HepG2 (cell line): ENCODE measurements around the gene ZFP92. TPM values are rescaled to one million over a fixed set of nuclear protein-coding genes. Genes with fewer than 3 reads are reported as not detected.

ENCODE experiments used
- ATAC-seq: fragments of 200-7000 bp; cut with Tn5 transposase; 3 replicates; pipeline ENCODE4 v1.9.1; 2020; ENCODE audit warnings: mild to moderate bottlenecking, moderate library complexity
- BruUV-seq: library from RNA; stranded (reverse); fragments of 400-500 nt; replicated peaks from 2 replicates; lab custom pipeline; 2021; lab: Mats Ljungman, UMichigan
- CTCF ChIA-PET: fragments of 300-600 bp; formaldehyde crosslinking; extraction: SDS; loops from one replicate; lab custom pipeline; 2021; ENCODE audit warnings: low total read pairs, inconsistent platforms, low intra/inter-chr PET ratio; lab: Yijun Ruan, JAX
- POLR2A ChIA-PET: fragments of 350-600 bp; sonication (Branson Sonifier 250); formaldehyde crosslinking; loops from one replicate; lab custom pipeline; 2020; ENCODE audit warnings: antibody characterized with exemption, inconsistent platforms; lab: Yijun Ruan, JAX
- DNase-seq: peaks from one replicate; pipeline ENCODE4 v3.0.0-alpha.2; 2015; ENCODE audit warnings: low spot score
- FAIRE-seq: peaks from 3 replicates; lab custom pipeline; 2011; peaks lifted over from hg19 to GRCh38; lab: Jason Lieb, UNC
- H2AFZ ChIP-seq: one replicate; pipeline ENCODE4 v1.6.1; 2011; ENCODE audit warnings: low read length, inconsistent platforms
- H3K27ac ChIP-seq: fragments of 300-600 bp; 3 replicates; pipeline ENCODE4 v1.8.0; 2011; ENCODE audit warnings: mixed run types, mild to moderate bottlenecking, mixed read lengths, low read length, inconsistent platforms; ENCODE audit not compliant: insufficient read depth; ENCODE audit errors: extremely low read length
- H3K27me3 ChIP-seq, 2 experiments: fragments of 200-600 bp in 1 of 2; 2 replicates in 1 of 2; 3 replicates in 1 of 2; pipeline versions ENCODE4 v1.6.0 to v1.8.0; 2011; ENCODE audit warnings: low read length in 2 of 2, mild to moderate bottlenecking in 2 of 2, moderate library complexity in 2 of 2, inconsistent platforms in 1 of 2; ENCODE audit not compliant: insufficient read depth in 2 of 2, control insufficient read depth in 1 of 2
- H3K36me3 ChIP-seq, 2 experiments: fragments of 200-600 bp in 1 of 2; replicated peaks in 1 of 2; 2 replicates in 1 of 2; 3 replicates in 1 of 2; pipeline versions ENCODE4 v1.5.1 to v1.8.0; 2011; ENCODE audit warnings: low read length in 2 of 2, inconsistent platforms in 1 of 2; ENCODE audit not compliant: insufficient read depth in 2 of 2, control insufficient read depth in 1 of 2
- H3K4me1 ChIP-seq: 2 replicates; pipeline ENCODE4 v1.5.1; 2012; ENCODE audit warnings: low read length, inconsistent platforms; ENCODE audit not compliant: insufficient read depth
- H3K4me2 ChIP-seq: 2 replicates; pipeline ENCODE4 v1.6.0; 2011; ENCODE audit warnings: low read depth, low read length, inconsistent platforms
- H3K4me3 ChIP-seq, 3 experiments: fragments of 200-600 bp in 1 of 3; sonication (generic), shearing (Covaris generic) in 1 of 3; replicated peaks in 1 of 3; 2 replicates each; pipeline ENCODE4 v1.5.1; 2011 to 2016; ENCODE audit warnings: low read length in 3 of 3, inconsistent platforms in 2 of 3, low read depth in 2 of 3, mild to moderate bottlenecking in 2 of 3, control low read depth in 1 of 3, mixed read lengths in 1 of 3; ENCODE audit not compliant: insufficient read depth in 1 of 3
- H3K79me2 ChIP-seq: one replicate; pipeline ENCODE4 v1.6.1; 2011; ENCODE audit warnings: low read length, inconsistent platforms; ENCODE audit not compliant: insufficient read depth
- H3K9ac ChIP-seq: 2 replicates; pipeline ENCODE4 v1.6.0; 2011; ENCODE audit warnings: mild to moderate bottlenecking, low read depth, low read length, inconsistent platforms; ENCODE audit not compliant: insufficient read depth
- H3K9me3 ChIP-seq: 2 replicates; pipeline ENCODE4 v1.5.1; 2012; ENCODE audit warnings: mild to moderate bottlenecking, low read length
- H4K20me1 ChIP-seq: 2 replicates; pipeline ENCODE4 v1.6.0; 2011; ENCODE audit warnings: inconsistent platforms, mild to moderate bottlenecking, low read length, moderate library complexity; ENCODE audit not compliant: insufficient read depth
- ERF ChIP-seq: IDR thresholded peaks from 2 replicates; pipeline ENCODE4 v1.6.1; 2018; ENCODE audit warnings: missing biosample characterization, missing genetic modification reagents
- HNRNPUL1 ChIP-seq: fragments of 200-400 bp; formaldehyde crosslinking; IDR thresholded peaks from 2 replicates; pipeline ENCODE4 v1.6.1; 2017; ENCODE audit warnings: low read depth, mild to moderate bottlenecking, low read length, moderate library complexity
- NPAS2 ChIP-seq: sonication (generic); formaldehyde crosslinking; IDR thresholded peaks from 2 replicates; pipeline ENCODE4 v1.8.0; 2022; ENCODE audit warnings: mild to moderate bottlenecking, missing genetic modification reagents, borderline replicate concordance
- RAD51 ChIP-seq: fragments of 450-650 bp; IDR thresholded peaks from 2 replicates; pipeline ENCODE4 v1.6.1; 2016; ENCODE audit warnings: borderline replicate concordance
- WGBS: methylation state at CpG from one replicate; pipeline ENCODE4 v1.1.6; 2017; ENCODE audit warnings: low lambda C conversion rate; 5-methylcytosine and 5-hydroxymethylcytosine counted together
- in situ Hi-C: cut with HindIII; loops from 2 replicates; pipeline ENCODE4 v1.10.0; 2017; ENCODE audit warnings: low pct_unique_long_range_greater_than_20kb; ENCODE audit not compliant: extremely low pct_ligation_motif_present
- intact Hi-C: fragments of 100-400 bp; cut with micrococcal nuclease; formaldehyde crosslinking; loops from one replicate; pipeline ENCODE4 v1.10.0; 2022; ENCODE audit not compliant: unreplicated experiment
- polyA plus RNA-seq, 8 experiments: library from polyadenylated mRNA; depleted of rRNA in 3 of 8; stranded (reverse) in 7 of 8; unstranded in 1 of 8; fragments of >200 nt; fragmentation: Illumina TruSeq in 4 of 8; extraction: Trizol in 4 of 8; gene quantifications; 2 replicates each; pipeline versions ENCODE4 v1.2.1 to v1.2.3, GENCODE V29; 2011 to 2016; ENCODE audit warnings: low read depth in 4 of 8, missing spikeins in 1 of 8, mixed read lengths in 1 of 8; ENCODE audit not compliant: insufficient read depth in 1 of 8
- total RNA-seq, 5 experiments: library from RNA; depleted of rRNA; stranded (reverse); fragments of >200 nt; fragmentation: Illumina TruSeq; extraction: Trizol; gene quantifications; 2 replicates each; pipeline ENCODE4 v1.2.3, GENCODE V29; 2016; ENCODE audit warnings: low read depth in 1 of 5
- TF ChIP-seq, protein P1 (sequence below): sonication (generic); formaldehyde crosslinking; IDR thresholded peaks from 2 replicates; pipeline ENCODE4 v1.4.0; 2020; ENCODE audit warnings: missing genetic modification reagents
- TF ChIP-seq, protein P2 (sequence below): sonication (generic); formaldehyde crosslinking; IDR thresholded peaks from 2 replicates; pipeline ENCODE4 v1.4.0; 2020; ENCODE audit warnings: missing genetic modification reagents, low read depth, mild to moderate bottlenecking, borderline replicate concordance

Gene ZFP92
- total and polyA plus RNA-seq, 2 of the 13 experiments (the other 11 are each of a cell fraction or from before 2014, with no cell fraction given), result 0.02 TPM; not detected in 1

DNA sequence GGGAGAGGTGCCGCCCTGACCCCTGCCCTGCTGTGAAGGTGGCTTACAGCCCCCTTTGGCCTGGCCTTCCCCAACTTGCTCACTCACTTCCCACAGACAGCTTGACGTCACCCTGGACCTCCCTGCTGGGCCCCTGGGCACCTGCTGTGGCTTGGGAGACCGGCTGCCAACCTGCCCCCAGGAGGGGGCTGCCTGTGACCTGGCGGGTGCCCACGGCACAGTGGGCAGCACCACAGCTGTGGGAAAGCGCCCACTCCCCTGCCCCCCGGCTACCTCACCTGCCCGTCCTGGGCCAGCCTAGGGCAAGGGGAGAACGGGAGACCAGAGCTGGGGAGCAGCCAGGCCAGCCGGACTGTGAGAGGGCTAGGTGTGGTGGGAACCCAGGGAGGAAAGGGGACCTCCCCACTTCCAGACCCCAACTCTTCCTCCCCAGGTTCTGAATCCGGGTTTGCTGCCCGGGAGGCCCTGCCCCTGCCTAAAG, 2.4 kb upstream of the ZFP92 start:
- no TSS peak for BruUV-seq
- ATAC-seq, result peak; percentile 5
- CTCF ChIA-PET, result no interaction called here
- POLR2A ChIA-PET, result no interaction called here
- Histone ChIP-seq H3K27ac (peak overlapping the region; percentile 67), H3K9ac (no peak overlapping the region), H3K27me3 (no peaks in the 10 kb centered on the region), H3K4me1 (peaks cover 48% of the 10 kb centered on the region), H3K4me2 (no peak overlapping the region), H3K79me2 (no peaks in the 10 kb centered on the region), H3K4me3 (no peak overlapping the region), H4K20me1 (no peaks in the 10 kb centered on the region)
- in situ Hi-C loops, result no loop called here
- DNase-seq, result no peak
- TF ChIP-seq, protein P1, sequence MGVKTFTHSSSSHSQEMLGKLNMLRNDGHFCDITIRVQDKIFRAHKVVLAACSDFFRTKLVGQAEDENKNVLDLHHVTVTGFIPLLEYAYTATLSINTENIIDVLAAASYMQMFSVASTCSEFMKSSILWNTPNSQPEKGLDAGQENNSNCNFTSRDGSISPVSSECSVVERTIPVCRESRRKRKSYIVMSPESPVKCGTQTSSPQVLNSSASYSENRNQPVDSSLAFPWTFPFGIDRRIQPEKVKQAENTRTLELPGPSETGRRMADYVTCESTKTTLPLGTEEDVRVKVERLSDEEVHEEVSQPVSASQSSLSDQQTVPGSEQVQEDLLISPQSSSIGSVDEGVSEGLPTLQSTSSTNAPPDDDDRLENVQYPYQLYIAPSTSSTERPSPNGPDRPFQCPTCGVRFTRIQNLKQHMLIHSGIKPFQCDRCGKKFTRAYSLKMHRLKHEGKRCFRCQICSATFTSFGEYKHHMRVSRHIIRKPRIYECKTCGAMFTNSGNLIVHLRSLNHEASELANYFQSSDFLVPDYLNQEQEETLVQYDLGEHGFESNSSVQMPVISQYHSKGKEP (CRISPR knock-in tag), result no peak
- no peak for TF ChIP-seq NPAS2 (CRISPR knock-in tag)
- TF ChIP-seq HNRNPUL1, result no peak
- TF ChIP-seq, protein P2, sequence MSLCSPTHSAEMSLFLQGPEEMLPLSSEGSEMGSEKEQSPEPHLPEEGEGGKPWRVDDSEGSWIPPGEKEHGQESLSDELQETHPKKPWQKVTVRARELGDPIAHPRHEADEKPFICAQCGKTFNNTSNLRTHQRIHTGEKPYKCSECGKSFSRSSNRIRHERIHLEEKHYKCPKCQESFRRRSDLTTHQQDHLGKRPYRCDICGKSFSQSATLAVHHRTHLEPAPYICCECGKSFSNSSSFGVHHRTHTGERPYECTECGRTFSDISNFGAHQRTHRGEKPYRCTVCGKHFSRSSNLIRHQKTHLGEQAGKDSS (CRISPR knock-in tag), result no peak
- no peak for TF ChIP-seq RAD51
- TF ChIP-seq ERF (CRISPR knock-in tag), result no peak
- TF ChIP-seq, all 625 proteins: peak for 0
- Histone ChIP-seq H2AFZ (no peak overlapping the region), H3K9me3 (no peaks in the 10 kb centered on the region), H3K36me3 (no peaks in the 10 kb centered on the region)
- WGBS, result 57% methylated on average over 1 of the region's 12 CpGs
- no peak for FAIRE-seq
- intact Hi-C loops, result no loop called here
